ENCODE results near the gene MOSPD2.

DNA sequence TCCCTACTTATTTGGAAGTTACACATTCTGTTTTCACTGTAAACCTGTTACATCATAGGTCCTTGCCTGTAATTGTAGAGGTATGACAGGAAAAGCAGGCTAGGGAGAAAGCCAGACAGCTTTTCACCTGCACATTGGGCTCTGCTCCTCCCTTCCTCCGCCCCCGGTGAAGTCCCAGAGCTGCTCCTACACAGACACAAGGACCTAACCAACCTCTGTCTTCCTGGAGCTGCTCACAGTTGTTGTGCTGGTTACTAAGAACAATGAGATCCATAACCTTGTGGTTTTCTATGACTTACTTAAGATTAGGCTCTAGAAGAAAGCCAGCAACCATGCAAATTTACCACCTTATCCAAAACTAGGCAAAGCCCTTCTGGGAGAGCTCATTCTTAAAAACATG, 40.0 kb downstream of the MOSPD2 start:
- TF ChIP-seq, protein P1, sequence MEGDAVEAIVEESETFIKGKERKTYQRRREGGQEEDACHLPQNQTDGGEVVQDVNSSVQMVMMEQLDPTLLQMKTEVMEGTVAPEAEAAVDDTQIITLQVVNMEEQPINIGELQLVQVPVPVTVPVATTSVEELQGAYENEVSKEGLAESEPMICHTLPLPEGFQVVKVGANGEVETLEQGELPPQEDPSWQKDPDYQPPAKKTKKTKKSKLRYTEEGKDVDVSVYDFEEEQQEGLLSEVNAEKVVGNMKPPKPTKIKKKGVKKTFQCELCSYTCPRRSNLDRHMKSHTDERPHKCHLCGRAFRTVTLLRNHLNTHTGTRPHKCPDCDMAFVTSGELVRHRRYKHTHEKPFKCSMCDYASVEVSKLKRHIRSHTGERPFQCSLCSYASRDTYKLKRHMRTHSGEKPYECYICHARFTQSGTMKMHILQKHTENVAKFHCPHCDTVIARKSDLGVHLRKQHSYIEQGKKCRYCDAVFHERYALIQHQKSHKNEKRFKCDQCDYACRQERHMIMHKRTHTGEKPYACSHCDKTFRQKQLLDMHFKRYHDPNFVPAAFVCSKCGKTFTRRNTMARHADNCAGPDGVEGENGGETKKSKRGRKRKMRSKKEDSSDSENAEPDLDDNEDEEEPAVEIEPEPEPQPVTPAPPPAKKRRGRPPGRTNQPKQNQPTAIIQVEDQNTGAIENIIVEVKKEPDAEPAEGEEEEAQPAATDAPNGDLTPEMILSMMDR (IDR thresholded peaks at IDR 0.05), result no peak
- TF ChIP-seq POLR2A (IDR thresholded peaks at IDR 0.05), result no peak
